ACC112 (cell line): ENCODE results near the gene PCGF1.
A peak's percentile ranks its signal among the peaks of the same experiment; 100 is the strongest.
"Not testable (repeated sequence)": the region's sequence is repeated elsewhere in the genome, so short reads cannot be mapped to it uniquely, and the experiment has no call there.

Experiments
- H2AFZ ChIP-seq: fragments of 200-600 bp; sonication (generic); one replicate; pipeline ENCODE4 v1.6.0; 2017; ENCODE audit warnings: antibody characterized with exemption, low read length; ENCODE audit not compliant: unreplicated experiment
- H3K27ac ChIP-seq: fragments of 200-600 bp; sonication (generic); 2 replicates; pipeline ENCODE4 v1.5.1; 2014; ENCODE audit warnings: low read depth, mild to moderate bottlenecking, antibody characterized with exemption, low read length, moderate library complexity
- H3K27me3 ChIP-seq: fragments of 200-600 bp; sonication (generic); 2 replicates; pipeline ENCODE4 v1.6.1; 2014; ENCODE audit warnings: mild to moderate bottlenecking, antibody characterized with exemption, low read length, moderate library complexity, mixed read lengths; ENCODE audit not compliant: insufficient read depth
- H3K36me3 ChIP-seq: fragments of 200-600 bp; sonication (generic); 2 replicates; pipeline ENCODE4 v1.6.1; 2016; ENCODE audit warnings: mild to moderate bottlenecking, antibody characterized with exemption, low read length, moderate library complexity, mixed read lengths; ENCODE audit not compliant: insufficient read depth
- H3K4me1 ChIP-seq: fragments of 200-600 bp; sonication (generic); one replicate; pipeline ENCODE4 v1.6.1; 2016; ENCODE audit warnings: low read length, mixed read lengths; ENCODE audit not compliant: insufficient read depth, unreplicated experiment, control insufficient read depth
- H3K4me3 ChIP-seq: fragments of 200-600 bp; sonication (generic); 2 replicates; pipeline ENCODE4 v1.5.1; 2014; ENCODE audit warnings: mild to moderate bottlenecking, low read depth, low read length
- H3K79me2 ChIP-seq: fragments of 200-600 bp; sonication (generic); one replicate; pipeline ENCODE4 v1.6.0; 2016; ENCODE audit warnings: low read length; ENCODE audit not compliant: control insufficient read depth, unreplicated experiment, insufficient read depth

PCGF1 gene

DNA sequence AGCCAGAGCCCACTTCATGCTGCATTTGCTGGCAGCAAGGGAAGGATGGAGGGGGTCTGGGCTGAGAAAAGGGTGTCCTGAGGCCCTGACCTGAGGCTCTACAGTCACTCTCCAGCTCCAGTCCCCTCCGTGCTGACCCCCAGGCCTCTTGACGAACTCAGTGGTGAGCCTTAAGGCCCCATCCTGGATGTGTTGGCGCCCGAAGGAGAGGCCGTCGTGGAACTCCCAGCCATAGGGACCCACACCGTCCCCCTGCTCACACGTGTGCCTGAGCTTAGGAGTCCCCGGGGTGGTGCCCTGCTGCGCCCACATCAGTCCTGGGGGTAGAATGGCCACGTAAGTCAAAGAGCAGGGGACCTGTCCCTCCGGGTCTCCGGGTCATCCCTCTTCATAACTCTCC is 43.1 kb downstream of the PCGF1 start:
- Histone ChIP-seq H3K4me1 (no peaks in the 10 kb centered on the region), H3K79me2 (peaks cover 21% of the 10 kb centered on the region), H3K36me3 (no peaks in the 10 kb centered on the region), H3K27me3 (no peaks in the 10 kb centered on the region), H3K27ac (peak overlapping the region; percentile 70; the same call in 1 of the 2 replicates), H2AFZ (peak overlapping the region; percentile 98), H3K4me3 (peak overlapping the region; percentile 95)

DNA sequence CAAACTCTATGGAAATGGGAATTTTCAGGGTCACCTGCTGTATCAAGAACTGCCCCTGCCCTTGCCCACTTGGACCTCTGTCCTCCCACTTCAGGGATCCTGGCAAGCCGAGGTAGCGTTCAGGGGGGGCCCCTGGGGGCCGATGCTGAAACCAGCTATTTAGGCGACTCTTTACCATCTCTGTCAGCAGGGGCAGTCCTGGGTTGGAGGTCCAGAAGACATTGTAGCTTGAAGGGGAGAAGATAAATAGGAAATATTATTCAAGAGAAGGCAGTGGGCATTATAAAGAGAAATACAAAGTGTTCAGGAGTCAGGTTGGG is 44.7 kb downstream of the PCGF1 start:
- no peak overlapping the region for H3K27ac ChIP-seq
- H2AFZ ChIP-seq, result no peak overlapping the region

DNA sequence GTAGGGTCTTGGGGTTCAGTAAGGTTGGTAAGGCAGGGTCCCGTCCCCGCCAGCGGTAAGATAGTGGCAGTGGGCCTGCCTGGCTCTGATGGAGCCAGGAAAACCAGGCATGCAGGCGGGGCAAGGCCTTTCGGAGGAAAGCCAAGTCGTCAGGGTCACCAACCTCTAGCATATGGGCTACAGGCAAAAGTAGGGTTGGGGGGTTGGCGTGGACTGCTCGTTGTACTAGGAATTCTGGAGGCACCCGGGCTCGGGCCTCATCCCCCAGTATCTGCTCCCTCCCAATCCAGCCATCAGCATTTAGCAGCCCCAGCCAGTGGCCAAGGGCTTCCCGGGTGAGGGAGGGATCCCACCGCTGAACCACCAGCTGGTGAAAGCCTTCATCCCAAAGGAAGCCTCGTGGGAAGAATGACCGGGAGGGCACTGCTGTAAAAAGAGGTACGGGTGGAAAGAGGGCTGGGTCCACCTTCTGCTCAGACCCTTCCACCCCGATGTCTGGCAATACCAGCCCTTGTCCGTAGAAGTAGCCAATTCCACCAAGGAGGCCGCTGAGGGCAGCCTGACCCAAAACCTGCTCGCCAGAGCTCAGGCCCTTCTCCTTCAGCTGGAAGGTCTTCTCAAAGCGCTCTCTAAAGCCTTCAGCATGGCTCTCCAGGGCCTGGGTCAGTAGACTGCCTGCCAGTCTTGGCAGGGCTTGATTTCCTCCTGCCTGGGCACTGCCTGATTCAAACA is 45.3 kb downstream of the PCGF1 start:
- Histone ChIP-seq H3K4me1 (no peaks in the 10 kb centered on the region), H2AFZ (no peak overlapping the region), H3K27ac (no peak overlapping the region), H3K27me3 (no peaks in the 10 kb centered on the region), H3K36me3 (no peaks in the 10 kb centered on the region), H3K4me3 (no peak overlapping the region), H3K79me2 (peaks cover 26% of the 10 kb centered on the region)

More for the DNA sequence above, 44.7 kb downstream of the PCGF1 start:
- no peaks in the 10 kb centered on the region for H3K27me3 ChIP-seq
- no peaks in the 10 kb centered on the region for H3K4me1 ChIP-seq
- no peaks in the 10 kb centered on the region for H3K36me3 ChIP-seq
- H3K4me3 ChIP-seq, result no peak overlapping the region
- H3K79me2 ChIP-seq, result peaks cover 26% of the 10 kb centered on the region

DNA sequence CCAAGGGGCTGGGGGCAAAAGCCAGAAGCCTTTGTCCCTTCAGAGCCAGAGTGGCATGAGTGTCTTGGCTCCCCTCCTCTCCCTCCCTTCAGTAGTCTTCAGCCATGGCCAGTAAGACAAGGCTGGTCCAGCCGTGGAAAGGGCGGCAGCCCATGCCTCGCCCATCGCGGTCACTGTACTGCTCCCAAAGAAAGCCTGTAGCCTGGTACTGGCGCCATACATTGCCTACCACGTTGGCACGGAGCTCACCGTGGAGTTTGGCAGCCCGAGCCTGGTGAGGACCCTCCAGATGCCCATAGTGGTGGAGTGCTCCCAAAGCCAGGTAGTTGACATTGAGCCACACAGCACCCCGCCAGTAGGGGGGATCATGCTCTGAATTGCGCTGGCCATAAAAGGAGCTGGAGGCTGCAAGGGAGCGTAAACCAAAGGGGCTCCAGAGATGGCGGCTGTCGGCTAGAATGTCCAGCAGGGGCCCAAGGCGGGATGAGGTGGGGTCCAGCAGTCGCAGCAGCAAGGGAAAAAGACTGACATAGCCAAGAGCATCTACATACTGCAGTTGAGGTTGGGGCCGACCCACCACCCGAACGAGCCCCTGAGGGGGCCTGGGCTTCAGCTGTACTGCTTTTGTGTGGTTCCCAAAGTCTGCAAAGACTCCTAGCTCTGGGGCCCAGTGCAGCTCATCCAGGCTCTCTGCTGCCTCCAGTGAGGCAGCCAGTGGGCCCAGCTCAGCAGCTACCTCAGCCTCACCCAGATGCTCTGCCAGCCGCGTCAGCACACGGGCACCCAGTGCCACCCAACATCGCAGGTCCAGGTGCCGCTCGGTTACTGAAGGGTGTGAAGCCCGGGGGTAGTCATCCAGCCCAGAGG is 46.1 kb downstream of the PCGF1 start:
- Histone ChIP-seq H3K4me3 (no peak overlapping the region), H3K27ac (no peak overlapping the region), H3K79me2 (peaks cover 26% of the 10 kb centered on the region), H3K27me3 (no peaks in the 10 kb centered on the region), H2AFZ (no peak overlapping the region), H3K4me1 (peaks cover 5% of the 10 kb centered on the region), H3K36me3 (no peaks in the 10 kb centered on the region)

DNA sequence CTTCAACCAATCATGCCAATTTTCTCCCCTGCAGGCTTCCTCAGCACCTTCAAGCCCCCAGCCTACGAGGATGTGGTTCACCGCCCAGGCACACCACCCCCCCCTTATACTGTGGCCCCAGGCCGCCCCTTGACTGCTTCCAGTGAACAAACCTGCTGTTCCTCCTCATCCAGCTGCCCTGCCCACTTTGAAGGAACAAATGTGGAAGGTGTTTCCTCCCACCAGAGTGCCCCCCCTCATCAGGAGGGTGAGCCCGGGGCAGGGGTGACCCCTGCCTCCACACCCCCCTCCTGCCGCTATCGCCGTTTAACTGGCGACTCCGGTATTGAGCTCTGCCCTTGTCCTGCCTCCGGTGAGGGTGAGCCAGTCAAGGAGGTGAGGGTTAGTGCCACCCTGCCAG is 47.3 kb downstream of the PCGF1 start:
- not testable (repeated sequence) for H3K27ac ChIP-seq, H3K36me3 ChIP-seq, H3K4me3 ChIP-seq, H2AFZ ChIP-seq, H3K27me3 ChIP-seq
- peaks cover 29% of the 10 kb centered on the region for H3K79me2 ChIP-seq
- peaks cover 17% of the 10 kb centered on the region for H3K4me1 ChIP-seq

DNA sequence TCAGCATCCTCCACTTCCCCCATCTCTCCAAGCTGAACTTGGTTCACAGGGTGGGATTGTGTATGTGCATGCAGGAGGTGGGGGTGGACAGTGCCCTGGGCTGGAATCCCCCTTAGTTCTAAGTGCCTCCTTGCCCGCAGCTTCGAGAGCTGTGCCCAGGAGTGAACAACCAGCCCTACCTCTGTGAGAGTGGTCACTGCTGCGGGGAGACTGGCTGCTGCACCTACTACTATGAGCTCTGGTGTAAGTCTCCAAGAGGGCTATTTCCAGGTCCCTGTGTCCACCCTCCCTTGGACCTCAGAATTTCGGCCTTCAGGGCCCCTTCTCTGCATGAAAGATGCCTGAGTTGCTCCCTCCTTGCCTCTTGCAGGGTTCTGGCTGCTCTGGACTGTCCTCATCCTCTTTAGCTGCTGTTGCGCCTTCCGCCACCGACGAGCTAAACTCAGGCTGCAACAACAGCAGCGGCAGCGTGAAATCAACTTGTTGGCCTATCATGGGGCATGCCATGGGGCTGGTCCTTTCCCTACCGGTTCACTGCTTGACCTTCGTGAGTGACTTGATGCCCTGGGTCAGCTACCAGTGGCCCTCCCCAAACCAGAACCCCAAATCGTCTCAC is 47.9 kb downstream of the PCGF1 start:
- not testable (repeated sequence) for H3K27ac ChIP-seq
- H3K4me3 ChIP-seq, result peak overlapping the region; percentile 91
- H3K4me1 ChIP-seq, result peaks cover 17% of the 10 kb centered on the region

DNA sequence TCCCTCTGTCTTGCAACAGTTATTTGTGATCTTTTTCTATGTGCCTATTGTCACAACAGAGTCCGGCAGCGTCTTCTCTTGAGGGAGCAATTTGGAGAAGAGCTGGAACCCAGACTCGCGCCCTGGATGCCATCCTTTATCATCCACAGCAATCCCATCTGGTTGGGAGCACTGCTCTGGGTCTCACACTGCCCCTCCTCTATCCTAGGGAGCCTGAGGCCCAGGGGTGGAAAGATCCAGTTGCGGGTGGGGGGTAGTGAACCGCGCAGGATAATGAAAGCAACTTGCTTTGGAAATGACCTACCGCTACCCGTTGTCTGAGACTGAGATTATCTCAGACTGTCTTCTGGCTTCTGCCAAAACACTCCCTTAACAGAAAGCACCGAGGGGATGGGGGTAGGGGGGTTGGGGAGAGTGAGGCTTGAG is 48.5 kb downstream of the PCGF1 start:
- Histone ChIP-seq H2AFZ (no peak overlapping the region), H3K27me3 (no peaks in the 10 kb centered on the region), H3K79me2 (peaks cover 17% of the 10 kb centered on the region), H3K27ac (peak overlapping the region; percentile 17; the same call in 1 of the 2 replicates), H3K4me1 (peaks cover 20% of the 10 kb centered on the region), H3K36me3 (no peaks in the 10 kb centered on the region), H3K4me3 (peak overlapping the region; percentile 91)

More for the DNA sequence above, 47.9 kb downstream of the PCGF1 start:
- not testable (repeated sequence) for H3K36me3 ChIP-seq, H2AFZ ChIP-seq, H3K27me3 ChIP-seq
- peaks cover 24% of the 10 kb centered on the region for H3K79me2 ChIP-seq

DNA sequence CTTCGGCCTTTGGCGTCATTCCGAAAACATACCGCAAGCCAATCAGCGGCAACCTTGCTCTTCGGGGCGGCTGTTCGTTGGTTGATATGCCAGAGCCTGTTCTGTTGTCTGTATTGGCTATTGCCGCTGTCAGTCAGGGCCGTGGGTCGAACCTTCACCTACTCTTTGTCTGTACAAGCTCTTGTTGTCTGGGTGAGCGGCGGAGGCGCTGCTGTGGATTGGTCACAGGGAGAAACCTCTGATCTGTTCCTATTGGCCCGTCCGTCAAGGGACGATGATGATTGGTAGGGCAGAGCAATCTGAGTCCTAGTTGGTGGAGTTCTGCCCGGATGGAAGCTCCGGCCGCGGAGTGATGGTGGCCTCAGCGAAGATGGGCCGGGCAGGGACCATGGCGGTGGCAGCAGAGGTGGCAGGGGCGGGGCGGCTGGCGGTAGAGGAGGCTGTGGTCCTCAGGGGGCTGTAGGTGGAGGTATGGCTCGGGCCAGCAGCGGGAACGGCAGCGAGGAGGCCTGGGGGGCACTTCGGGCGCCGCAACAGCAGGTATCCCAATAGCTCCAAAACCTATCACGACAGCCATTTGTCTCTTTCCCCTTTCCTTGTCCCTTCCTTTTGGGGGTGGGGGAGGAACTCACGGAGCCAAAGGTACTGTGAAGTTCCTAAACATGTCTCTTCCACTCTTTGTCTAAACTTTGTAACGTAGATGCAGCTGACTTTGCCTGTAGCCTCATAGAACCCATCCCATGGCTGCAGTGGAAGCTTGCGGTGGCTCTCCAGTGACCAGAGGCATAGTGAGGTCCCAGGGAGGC is 49.2 kb downstream of the PCGF1 start, which contains the start of gene WBP1:
TSS of gene WBP1 (plus strand) at position 307 of the 806 bp plus-strand sequence. CDS start at position 472, 165 bp downstream.
- H3K4me1 ChIP-seq, result peaks cover 20% of the 10 kb centered on the region
- peak within 1 kb of the TSS; percentile 91 for H3K4me3 ChIP-seq
- peaks cover 17% of the 10 kb centered on the region for H3K79me2 ChIP-seq
- peak within 1 kb of the TSS; percentile 83 for H3K27ac ChIP-seq
- peak within 1 kb of the TSS; percentile 84 for H2AFZ ChIP-seq
- H3K27me3 ChIP-seq, result no peaks in the 10 kb centered on the region
- no peaks in the 10 kb centered on the region for H3K36me3 ChIP-seq

DNA sequence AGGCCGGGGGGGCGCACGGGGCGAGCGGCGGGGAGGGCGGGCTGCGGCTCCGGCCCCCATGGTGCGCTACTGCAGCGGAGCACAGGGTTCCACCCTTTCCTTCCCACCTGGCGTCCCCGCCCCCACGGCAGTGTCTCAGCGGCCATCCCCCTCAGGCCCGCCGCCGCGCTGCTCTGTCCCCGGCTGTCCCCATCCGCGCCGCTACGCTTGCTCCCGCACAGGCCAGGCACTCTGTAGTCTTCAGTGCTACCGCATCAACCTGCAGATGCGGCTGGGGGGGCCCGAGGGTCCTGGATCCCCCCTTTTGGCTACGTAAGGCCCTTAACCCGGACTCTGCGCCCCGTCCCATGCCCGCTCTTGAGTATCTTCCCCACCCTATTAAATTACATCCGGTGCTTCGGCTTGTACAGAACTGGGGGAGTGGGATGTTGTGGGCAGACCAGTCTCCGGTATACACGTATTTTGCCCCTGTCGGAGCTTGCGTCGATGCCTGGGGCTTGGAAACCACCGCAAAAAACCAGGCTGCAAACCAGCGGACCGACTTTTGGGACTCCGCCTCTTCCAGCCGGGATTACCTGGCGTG is 49.9 kb downstream of the PCGF1 start:
- Histone ChIP-seq H3K4me1 (peaks cover 20% of the 10 kb centered on the region), H3K27me3 (no peaks in the 10 kb centered on the region), H3K36me3 (no peaks in the 10 kb centered on the region), H3K27ac (peak overlapping the region; percentile 83), H3K4me3 (peak overlapping the region; percentile 91), H3K79me2 (peaks cover 17% of the 10 kb centered on the region), H2AFZ (peak overlapping the region; percentile 84)

DNA sequence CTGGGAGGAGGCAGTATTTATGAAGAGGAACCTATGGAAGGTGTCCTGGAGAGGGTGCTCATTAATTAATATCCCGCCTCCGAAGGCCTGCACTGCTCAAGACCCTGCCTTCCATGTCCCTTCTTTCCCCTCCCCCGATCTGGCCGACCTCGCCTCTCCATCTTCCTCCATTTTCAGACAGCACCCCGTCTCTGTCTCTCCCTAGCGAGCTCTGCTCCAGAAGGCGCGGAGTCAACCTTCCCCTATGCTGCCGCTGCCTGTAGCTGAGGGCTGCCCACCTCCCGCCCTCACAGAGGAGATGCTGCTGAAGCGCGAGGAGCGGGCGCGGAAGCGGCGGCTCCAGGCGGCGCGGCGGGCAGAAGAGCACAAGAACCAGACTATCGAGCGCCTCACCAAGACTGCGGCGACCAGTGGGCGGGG is 50.4 kb downstream of the PCGF1 start:
- Histone ChIP-seq H3K27ac (no peak overlapping the region), H3K4me3 (peak overlapping the region; percentile 91), H3K4me1 (peaks cover 20% of the 10 kb centered on the region), H3K79me2 (peaks cover 15% of the 10 kb centered on the region), H3K36me3 (no peaks in the 10 kb centered on the region), H2AFZ (peak overlapping the region; percentile 80), H3K27me3 (no peaks in the 10 kb centered on the region)
